Hepatocyte (in vitro differentiated cells): ENCODE data around the gene COL4A2.

Experiments used
- CTCF ChIP-seq: fragments of 200-600 bp; sonication (generic); IDR thresholded peaks from 2 replicates; pipeline ENCODE4 v1.5.1; 2016; ENCODE audit warnings: antibody characterized with exemption, mild to moderate bottlenecking; ENCODE audit not compliant: poor library complexity
- EZH2 ChIP-seq: fragments of 200-600 bp; sonication (generic); IDR thresholded peaks from 2 replicates; pipeline ENCODE4 v1.6.1; 2016; ENCODE audit warnings: antibody characterized with exemption, mild to moderate bottlenecking, borderline replicate concordance
- EZH2phosphoT487 ChIP-seq: fragments of 200-600 bp; sonication (generic); IDR thresholded peaks from one replicate; pipeline ENCODE4 v1.6.1; 2018; ENCODE audit warnings: antibody characterized with exemption, mild to moderate bottlenecking, low read depth, moderate library complexity; ENCODE audit not compliant: unreplicated experiment, severe bottlenecking

- no peak for TF ChIP-seq CTCF
- no peak for TF ChIP-seq EZH2
- TF ChIP-seq EZH2phosphoT487: no peak
Measured at GRCh38 chr13:110426735-110427134, 119.7 kb downstream of the COL4A2 start.
